HS-27A (cell line): Measurements from ENCODE around the gene HOXA4.

Source experiments
- DNase-seq: peaks from one replicate; pipeline ENCODE4 v3.0.0-alpha.2; 2012; ENCODE audit warnings: low read depth, missing footprints

Gene HOXA4

GRCh38 chr7:27133409-27134231 lies 3.1 kb upstream of the HOXA4 start:
- DNase-seq: no peak

- DNase-seq: no peak
Observed at GRCh38 chr7:27132978-27133377, 2.4 kb upstream of the HOXA4 start.

- no peak for DNase-seq
Observed at GRCh38 chr7:27132214-27132613, 1.7 kb upstream of the HOXA4 start.

- DNase-seq: no peak
Observed at GRCh38 chr7:27131390-27131819, 848 bp upstream of the HOXA4 start.

- no peak for DNase-seq
Observed at GRCh38 chr7:27129729-27130539, 623 bp downstream of the HOXA4 start.

- no peak for DNase-seq
Observed at GRCh38 chr7:27128776-27129728, 1.5 kb downstream of the HOXA4 start.

- DNase-seq: no peak
Observed at GRCh38 chr7:27128034-27128433, 2.5 kb downstream of the HOXA4 start.

- no peak for DNase-seq
Observed at GRCh38 chr7:27126596-27127327, 3.8 kb downstream of the HOXA4 start.

GRCh38 chr7:27125986-27126394 lies 4.6 kb downstream of the HOXA4 start:
- no peak for DNase-seq

GRCh38 chr7:27124902-27125689 lies 5.5 kb downstream of the HOXA4 start:
- DNase-seq: no peak

- no peak for DNase-seq
Observed at GRCh38 chr7:27124096-27124901, 6.3 kb downstream of the HOXA4 start.

- DNase-seq: no peak
Observed at GRCh38 chr7:27123477-27124053, 7.0 kb downstream of the HOXA4 start.

GRCh38 chr7:27123007-27123476 lies 7.5 kb downstream of the HOXA4 start:
- DNase-seq: no peak

GRCh38 chr7:27122077-27122910 lies 8.3 kb downstream of the HOXA4 start:
- DNase-seq: no peak

- DNase-seq: no peak
Observed at GRCh38 chr7:27121684-27122076, 8.9 kb downstream of the HOXA4 start.

- no peak for DNase-seq
Observed at GRCh38 chr7:27119412-27119911, 11.1 kb downstream of the HOXA4 start.

GRCh38 chr7:27118580-27118979 lies 12.0 kb downstream of the HOXA4 start:
- DNase-seq: no peak

- no peak for DNase-seq
Observed at GRCh38 chr7:27117887-27118491, 12.6 kb downstream of the HOXA4 start.
